K562 (cell line): Measurements from ENCODE around the gene HMCN1. TPM values are rescaled to one million over a fixed set of nuclear protein-coding genes. Genes with fewer than 3 reads are reported as not detected.

ENCODE experiments used
- ATAC-seq: fragments of 200-7000 bp; cut with Tn5 transposase; 3 replicates; pipeline ENCODE4 v1.9.1; 2020; ENCODE audit warnings: moderate library complexity
- BruUV-seq: library from RNA; stranded (reverse); fragments of 400-500 nt; replicated peaks from 2 replicates; lab custom pipeline; 2021; lab: Mats Ljungman, UMichigan
- CTCF ChIA-PET: fragments of 300-600 bp; formaldehyde crosslinking; extraction: SDS; loops from one replicate; lab custom pipeline; 2021; ENCODE audit warnings: low intra/inter-chr PET ratio; lab: Yijun Ruan, JAX
- POLR2A ChIA-PET: fragments of 300-600, 350-650 bp; sonication (Branson Sonifier 250); formaldehyde crosslinking; extraction: SDS; loops from one replicate; lab custom pipeline; 2021; ENCODE audit warnings: antibody characterized with exemption, inconsistent platforms; lab: Yijun Ruan, JAX
- DNase-seq, 4 experiments: peaks; one replicate each; pipeline versions ENCODE4 v3.0.0 to v3.0.0-alpha.2; 2011 to 2018; ENCODE audit warnings: low spot score in 3 of 4, mixed read lengths in 3 of 4; ENCODE audit errors: extremely low read depth in 1 of 4
- FAIRE-seq: peaks from 2 replicates; lab custom pipeline; 2011; peaks lifted over from hg19 to GRCh38; lab: Jason Lieb, UNC
- H2AFZ ChIP-seq: 2 replicates; pipeline ENCODE4 v1.6.0; 2011; ENCODE audit warnings: low read depth, low read length, control low read depth, inconsistent platforms
- H3K27ac ChIP-seq: fragments of 200-600 bp; 3 replicates; pipeline ENCODE4 v1.8.0; 2011; ENCODE audit warnings: low read depth, mild to moderate bottlenecking, control low read depth, inconsistent platforms, low read length, moderate library complexity, mixed read lengths; ENCODE audit errors: extremely low read depth
- H3K27me3 ChIP-seq, 2 experiments: fragments of 300-600 bp in 1 of 2; 2 replicates in 1 of 2; 3 replicates in 1 of 2; pipeline versions ENCODE4 v1.6.0 to v1.8.0; 2011; ENCODE audit warnings: inconsistent platforms in 2 of 2, low read length in 2 of 2, mild to moderate bottlenecking in 1 of 2, mixed read lengths in 1 of 2, moderate library complexity in 1 of 2; ENCODE audit not compliant: control insufficient read depth in 2 of 2, insufficient read depth in 2 of 2
- H3K36me3 ChIP-seq: fragments of 300-600 bp; 3 replicates; pipeline ENCODE4 v1.8.0; 2011; ENCODE audit warnings: mild to moderate bottlenecking, low read length, inconsistent platforms; ENCODE audit not compliant: control insufficient read depth, insufficient read depth
- H3K4me1 ChIP-seq, 2 experiments: fragments of 200-600 bp in 1 of 2; replicated peaks in 1 of 2; 2 replicates in 1 of 2; 3 replicates in 1 of 2; pipeline versions ENCODE4 v1.5.1 to v1.8.0; 2011; ENCODE audit warnings: inconsistent platforms in 2 of 2, low read length in 2 of 2, mild to moderate bottlenecking in 1 of 2, mixed read lengths in 1 of 2, moderate library complexity in 1 of 2; ENCODE audit not compliant: control insufficient read depth in 2 of 2, insufficient read depth in 2 of 2
- H3K4me2 ChIP-seq: 2 replicates; pipeline ENCODE4 v1.6.1; 2011; ENCODE audit warnings: low read length, control low read depth, inconsistent platforms, mixed read lengths; ENCODE audit not compliant: insufficient read depth
- H3K4me3 ChIP-seq: fragments of 200-600 bp; sonication (generic), shearing (Covaris generic); 2 replicates; pipeline ENCODE4 v1.5.1; 2016; ENCODE audit warnings: control low read depth, inconsistent platforms
- H3K79me2 ChIP-seq: fragments of 200-600 bp; 3 replicates; pipeline ENCODE4 v1.8.0; 2011; ENCODE audit warnings: low read length, inconsistent platforms; ENCODE audit not compliant: control insufficient read depth, insufficient read depth
- H3K9ac ChIP-seq, 2 experiments: 2 replicates each; pipeline versions ENCODE4 v1.6.0 to v1.6.1; 2011; ENCODE audit warnings: low read depth in 2 of 2, low read length in 2 of 2, control low read depth in 1 of 2, inconsistent platforms in 1 of 2, mild to moderate bottlenecking in 1 of 2, mixed read lengths in 1 of 2; ENCODE audit not compliant: insufficient read depth in 1 of 2
- H3K9me1 ChIP-seq: one replicate; pipeline ENCODE4 v1.6.0; 2011; ENCODE audit warnings: inconsistent platforms, mild to moderate bottlenecking, low read length, moderate library complexity; ENCODE audit not compliant: control insufficient read depth, insufficient read depth
- H3K9me3 ChIP-seq: replicated peaks from 2 replicates; pipeline ENCODE4 v1.5.1; 2011; ENCODE audit warnings: low read depth, low read length, inconsistent platforms; ENCODE audit not compliant: control insufficient read depth, insufficient read depth
- H4K20me1 ChIP-seq: replicated peaks from 2 replicates; pipeline ENCODE4 v1.6.1; 2011; ENCODE audit warnings: low read length, inconsistent platforms, mixed read lengths; ENCODE audit not compliant: control insufficient read depth, insufficient read depth
- ASH1L ChIP-seq: fragments of 450-650 bp; IDR thresholded peaks from 2 replicates; pipeline ENCODE4 v1.6.1; 2018; ENCODE audit warnings: borderline replicate concordance, mild to moderate bottlenecking, low read depth; ENCODE audit not compliant: partially characterized antibody
- ATF3 ChIP-seq, 2 experiments: fragments of 450-650 bp in 1 of 2; sonication (generic) in 1 of 2; formaldehyde crosslinking in 1 of 2; IDR thresholded peaks in 1 of 2; conservative IDR thresholded peaks in 1 of 2; 2 replicates each; pipeline versions ENCODE4 v1.6.1 to v1.8.1; 2016 to 2023; ENCODE audit warnings: mild to moderate bottlenecking in 2 of 2, moderate library complexity in 2 of 2, inconsistent platforms in 1 of 2, missing genetic modification reagents in 1 of 2
- CEBPG ChIP-seq, 3 experiments: fragments of 200-800 bp in 1 of 3; sonication (Bioruptor generic) in 1 of 3; sonication (generic) in 1 of 3; formaldehyde crosslinking in 1 of 3; IDR thresholded peaks in 2 of 3; conservative IDR thresholded peaks in 1 of 3; 2 replicates each; pipeline versions ENCODE4 v1.6.1 to v1.8.0; 2016 to 2022; ENCODE audit warnings: missing compliant biosample characterization in 2 of 3, missing genetic modification characterization in 2 of 3, mild to moderate bottlenecking in 1 of 3, missing genetic modification reagents in 1 of 3
- JUNB ChIP-seq: fragments of 450-650 bp; formaldehyde crosslinking; conservative IDR thresholded peaks from 2 replicates; pipeline ENCODE4 v1.4.0; 2020; ENCODE audit warnings: mild to moderate bottlenecking
- POLR2AphosphoS5 ChIP-seq: IDR thresholded peaks from 2 replicates; pipeline ENCODE4 v1.6.1; 2011; ENCODE audit warnings: mild to moderate bottlenecking, low read depth, low read length, moderate library complexity; ENCODE audit not compliant: control insufficient read depth, insufficient read depth
- RBM15 ChIP-seq: fragments of 200-400 bp; formaldehyde crosslinking; IDR thresholded peaks from 2 replicates; pipeline ENCODE4 v1.6.1; 2018; ENCODE audit warnings: mild to moderate bottlenecking, low read length, moderate library complexity; ENCODE audit not compliant: insufficient read depth
- TOE1 ChIP-seq, 2 experiments: fragments of 450-650 bp in 1 of 2; sonication (generic) in 1 of 2; formaldehyde crosslinking in 1 of 2; IDR thresholded peaks; 2 replicates each; pipeline versions ENCODE4 v1.7.1 to v1.8.0; 2016 to 2022; ENCODE audit warnings: borderline replicate concordance in 2 of 2, mild to moderate bottlenecking in 2 of 2, antibody characterized with exemption in 1 of 2, inconsistent platforms in 1 of 2, low read depth in 1 of 2, missing genetic modification reagents in 1 of 2, moderate library complexity in 1 of 2
- WGBS: fragments of 100-300 bp; shearing (Covaris generic); methylation state at CpG from one replicate; pipeline ENCODE4 v1.1.6; 2016; ENCODE audit warnings: low coverage, mixed read lengths; ENCODE audit not compliant: insufficient coverage; ENCODE audit errors: missing lambda C conversion rate; 5-methylcytosine and 5-hydroxymethylcytosine counted together
- in situ Hi-C: fragments of 300-500 bp; cut with MboI; formaldehyde crosslinking; loops from 4 replicates; pipeline ENCODE4 v1.15.0; 2018; ENCODE audit warnings: inconsistent platforms, mixed read lengths
- intact Hi-C: fragments of 100-400 bp; cut with micrococcal nuclease; formaldehyde crosslinking; loops from 2 replicates; pipeline ENCODE4 v1.14.2; 2022
- polyA plus RNA-seq, 8 experiments: library from polyadenylated mRNA; depleted of rRNA in 4 of 8; stranded (reverse) in 5 of 8; unstranded in 3 of 8; fragments of >200 nt; fragmentation: Nextera tagmentation in 2 of 8; fragmentation: Illumina TruSeq in 1 of 8; extraction: Ambion mirVana in 2 of 8; extraction: Trizol in 1 of 8; gene quantifications; 2 replicates each; pipeline versions ENCODE4 v1.2.1 to v1.2.3, GENCODE V29; 2011 to 2014; ENCODE audit warnings: inconsistent platforms in 1 of 8, missing spikeins in 1 of 8
- total RNA-seq, 7 experiments: library from RNA; depleted of rRNA in 6 of 7; stranded (reverse); fragments of >200 nt in 6 of 7; fragmentation: Illumina TruSeq in 2 of 7; extraction: Trizol in 2 of 7; gene quantifications; 2 replicates each; pipeline versions ENCODE4 v1.2.1 to v1.2.3, GENCODE V29; 2011 to 2021; ENCODE audit warnings: low replicate concordance in 1 of 7
- TF ChIP-seq, protein P1 (sequence below): fragments of 250-450 bp; sonication (Bioruptor Pico); IDR thresholded peaks from 2 replicates; pipeline ENCODE4 v1.4.0; 2020
- TF ChIP-seq, protein P2 (sequence below): fragments of 450-650 bp; IDR thresholded peaks from 2 replicates; pipeline ENCODE4 v1.6.1; 2018; ENCODE audit not compliant: partially characterized antibody

Gene HMCN1
- total and polyA plus RNA-seq, 9 of the 15 experiments (the other 6 are each of a cell fraction or from before 2014, with no cell fraction given) = 0.07 to 0.36 (median 0.21) TPM

- CTCF ChIA-PET = no interaction called here
- no TSS peak for BruUV-seq
- ATAC-seq = no peak
- no peak for TF ChIP-seq ATF3 (IDR thresholded peaks at IDR 0.05)
- TF ChIP-seq ATF3 (CRISPR knock-in tag; conservative IDR thresholded peaks at IDR 0.05) = no peak
- no peak for TF ChIP-seq JUNB
- TF ChIP-seq TOE1 (IDR thresholded peaks at IDR 0.05; ENCODE audit: borderline replicate concordance) = no peak
- TF ChIP-seq TOE1 (CRISPR knock-in tag; IDR thresholded peaks at IDR 0.05; ENCODE audit: borderline replicate concordance, low read depth) = no peak
- TF ChIP-seq, protein P1, sequence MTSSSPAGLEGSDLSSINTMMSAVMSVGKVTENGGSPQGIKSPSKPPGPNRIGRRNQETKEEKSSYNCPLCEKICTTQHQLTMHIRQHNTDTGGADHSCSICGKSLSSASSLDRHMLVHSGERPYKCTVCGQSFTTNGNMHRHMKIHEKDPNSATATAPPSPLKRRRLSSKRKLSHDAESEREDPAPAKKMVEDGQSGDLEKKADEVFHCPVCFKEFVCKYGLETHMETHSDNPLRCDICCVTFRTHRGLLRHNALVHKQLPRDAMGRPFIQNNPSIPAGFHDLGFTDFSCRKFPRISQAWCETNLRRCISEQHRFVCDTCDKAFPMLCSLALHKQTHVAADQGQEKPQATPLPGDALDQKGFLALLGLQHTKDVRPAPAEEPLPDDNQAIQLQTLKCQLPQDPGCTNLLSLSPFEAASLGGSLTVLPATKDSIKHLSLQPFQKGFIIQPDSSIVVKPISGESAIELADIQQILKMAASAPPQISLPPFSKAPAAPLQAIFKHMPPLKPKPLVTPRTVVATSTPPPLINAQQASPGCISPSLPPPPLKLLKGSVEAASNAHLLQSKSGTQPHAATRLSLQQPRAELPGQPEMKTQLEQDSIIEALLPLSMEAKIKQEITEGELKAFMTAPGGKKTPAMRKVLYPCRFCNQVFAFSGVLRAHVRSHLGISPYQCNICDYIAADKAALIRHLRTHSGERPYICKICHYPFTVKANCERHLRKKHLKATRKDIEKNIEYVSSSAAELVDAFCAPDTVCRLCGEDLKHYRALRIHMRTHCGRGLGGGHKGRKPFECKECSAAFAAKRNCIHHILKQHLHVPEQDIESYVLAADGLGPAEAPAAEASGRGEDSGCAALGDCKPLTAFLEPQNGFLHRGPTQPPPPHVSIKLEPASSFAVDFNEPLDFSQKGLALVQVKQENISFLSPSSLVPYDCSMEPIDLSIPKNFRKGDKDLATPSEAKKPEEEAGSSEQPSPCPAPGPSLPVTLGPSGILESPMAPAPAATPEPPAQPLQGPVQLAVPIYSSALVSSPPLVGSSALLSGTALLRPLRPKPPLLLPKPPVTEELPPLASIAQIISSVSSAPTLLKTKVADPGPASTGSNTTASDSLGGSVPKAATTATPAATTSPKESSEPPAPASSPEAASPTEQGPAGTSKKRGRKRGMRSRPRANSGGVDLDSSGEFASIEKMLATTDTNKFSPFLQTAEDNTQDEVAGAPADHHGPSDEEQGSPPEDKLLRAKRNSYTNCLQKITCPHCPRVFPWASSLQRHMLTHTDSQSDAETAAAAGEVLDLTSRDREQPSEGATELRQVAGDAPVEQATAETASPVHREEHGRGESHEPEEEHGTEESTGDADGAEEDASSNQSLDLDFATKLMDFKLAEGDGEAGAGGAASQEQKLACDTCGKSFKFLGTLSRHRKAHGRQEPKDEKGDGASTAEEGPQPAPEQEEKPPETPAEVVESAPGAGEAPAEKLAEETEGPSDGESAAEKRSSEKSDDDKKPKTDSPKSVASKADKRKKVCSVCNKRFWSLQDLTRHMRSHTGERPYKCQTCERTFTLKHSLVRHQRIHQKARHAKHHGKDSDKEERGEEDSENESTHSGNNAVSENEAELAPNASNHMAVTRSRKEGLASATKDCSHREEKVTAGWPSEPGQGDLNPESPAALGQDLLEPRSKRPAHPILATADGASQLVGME (CRISPR knock-in tag) = no peak
- TF ChIP-seq RBM15 = no peak
- no peak for TF ChIP-seq ASH1L
- TF ChIP-seq CEBPG (CRISPR knock-in tag; IDR thresholded peaks at IDR 0.05) = no peak
- TF ChIP-seq CEBPG (tag; conservative IDR thresholded peaks at IDR 0.05 in 1 of 2, IDR thresholded peaks at IDR 0.05 in 1 of 2) = no peak
- no peak for TF ChIP-seq POLR2AphosphoS5
- TF ChIP-seq, protein P2, sequence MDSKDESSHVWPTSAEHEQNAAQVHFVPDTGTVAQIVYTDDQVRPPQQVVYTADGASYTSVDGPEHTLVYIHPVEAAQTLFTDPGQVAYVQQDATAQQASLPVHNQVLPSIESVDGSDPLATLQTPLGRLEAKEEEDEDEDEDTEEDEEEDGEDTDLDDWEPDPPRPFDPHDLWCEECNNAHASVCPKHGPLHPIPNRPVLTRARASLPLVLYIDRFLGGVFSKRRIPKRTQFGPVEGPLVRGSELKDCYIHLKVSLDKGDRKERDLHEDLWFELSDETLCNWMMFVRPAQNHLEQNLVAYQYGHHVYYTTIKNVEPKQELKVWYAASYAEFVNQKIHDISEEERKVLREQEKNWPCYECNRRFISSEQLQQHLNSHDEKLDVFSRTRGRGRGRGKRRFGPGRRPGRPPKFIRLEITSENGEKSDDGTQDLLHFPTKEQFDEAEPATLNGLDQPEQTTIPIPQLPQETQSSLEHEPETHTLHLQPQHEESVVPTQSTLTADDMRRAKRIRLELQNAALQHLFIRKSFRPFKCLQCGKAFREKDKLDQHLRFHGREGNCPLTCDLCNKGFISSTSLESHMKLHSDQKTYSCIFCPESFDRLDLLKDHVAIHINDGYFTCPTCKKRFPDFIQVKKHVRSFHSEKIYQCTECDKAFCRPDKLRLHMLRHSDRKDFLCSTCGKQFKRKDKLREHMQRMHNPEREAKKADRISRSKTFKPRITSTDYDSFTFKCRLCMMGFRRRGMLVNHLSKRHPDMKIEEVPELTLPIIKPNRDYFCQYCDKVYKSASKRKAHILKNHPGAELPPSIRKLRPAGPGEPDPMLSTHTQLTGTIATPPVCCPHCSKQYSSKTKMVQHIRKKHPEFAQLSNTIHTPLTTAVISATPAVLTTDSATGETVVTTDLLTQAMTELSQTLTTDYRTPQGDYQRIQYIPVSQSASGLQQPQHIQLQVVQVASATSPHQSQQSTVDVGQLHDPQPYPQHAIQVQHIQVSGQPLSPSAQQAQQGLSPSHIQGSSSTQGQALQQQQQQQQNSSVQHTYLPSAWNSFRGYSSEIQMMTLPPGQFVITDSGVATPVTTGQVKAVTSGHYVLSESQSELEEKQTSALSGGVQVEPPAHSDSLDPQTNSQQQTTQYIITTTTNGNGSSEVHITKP = no peak
These were observed 316.2 kb downstream of the HMCN1 start for GRCh38 chr1:186050360-186050759.

More at GRCh38 chr1:186050360-186050759, 316.2 kb downstream of the HMCN1 start:
- in situ Hi-C loops (no loop called here), intact Hi-C loops (no loop called here)
- H4K20me1 ChIP-seq = no peaks in the 10 kb centered on the region
- H3K4me2 ChIP-seq = no peak overlapping the region
- POLR2A ChIA-PET = interaction anchor here (0.8 kb wide), 1 partner anchor 169 kb away, joined by 4 read pairs; no protein-coding TSS in a partner anchor
- no peaks in the 10 kb centered on the region for H3K9me3 ChIP-seq
- peaks cover 4 to 15% of the 10 kb centered on the region in 2 experiments; a peak in 3 of 5 replicates for H3K4me1 ChIP-seq
- H3K79me2 ChIP-seq = no peaks in the 10 kb centered on the region
- H3K9me1 ChIP-seq = no peaks in the 10 kb centered on the region
- no peak overlapping the region for H3K27ac ChIP-seq
- H3K36me3 ChIP-seq = no peaks in the 10 kb centered on the region; the same call in 2 of the 3 replicates
- 69% methylated on average over 3 of the region's 3 CpGs for WGBS
- H3K4me3 ChIP-seq = no peak overlapping the region
- DNase-seq (no peak), FAIRE-seq (no peak)
- no peak overlapping the region for H3K9ac ChIP-seq
- no peak overlapping the region for H2AFZ ChIP-seq
- H3K27me3 ChIP-seq = no peaks in the 10 kb centered on the region
